GM12878 (cell line): Measurements from ENCODE around the gene MAP2K1. TPM values are rescaled to one million over a fixed set of nuclear protein-coding genes. Genes with fewer than 3 reads are reported as not detected.

Source experiments
- ATAC-seq: fragments of 200-7000 bp; cut with Tn5 transposase; 3 replicates; pipeline ENCODE4 v1.9.1; 2020; ENCODE audit warnings: mild to moderate bottlenecking, moderate library complexity
- BruUV-seq: library from RNA; stranded (reverse); fragments of 400-500 nt; replicated peaks from 2 replicates; lab custom pipeline; 2021; lab: Mats Ljungman, UMichigan
- CTCF ChIA-PET: fragments of 300-600 bp; sonication (Branson Sonifier 250); formaldehyde crosslinking; extraction: SDS; loops from one replicate; lab custom pipeline; 2021; ENCODE audit warnings: inconsistent platforms; lab: Yijun Ruan, JAX
- POLR2A ChIA-PET: fragments of 350-600 bp; formaldehyde crosslinking; extraction: SDS; loops from one replicate; lab custom pipeline; 2021; ENCODE audit warnings: inconsistent platforms; lab: Charles Lee
- RAD21 ChIA-PET: fragments of 300-600 bp; sonication (Branson Sonifier 250); formaldehyde crosslinking; loops from one replicate; lab custom pipeline; 2023; ENCODE audit warnings: antibody characterized with exemption; ENCODE audit not compliant: unreplicated experiment; lab: Charles Lee
- SMC1A ChIA-PET: fragments of 300-600 bp; sonication (Branson Sonifier 250); formaldehyde crosslinking; loops from one replicate; lab custom pipeline; 2023; ENCODE audit not compliant: unreplicated experiment, uncharacterized antibody; lab: Charles Lee
- DNase-seq: peaks from one replicate; pipeline ENCODE4 v3.0.0-alpha.2; 2011; ENCODE audit warnings: low read depth, low spot score
- FAIRE-seq: peaks from 3 replicates; lab custom pipeline; 2011; peaks lifted over from hg19 to GRCh38; lab: Jason Lieb, UNC
- H2AFZ ChIP-seq: 2 replicates; pipeline ENCODE4 v1.6.0; 2011; ENCODE audit warnings: low read depth, low read length, control low read depth; ENCODE audit not compliant: control insufficient read depth
- H3K27ac ChIP-seq: 2 replicates; pipeline ENCODE4 v1.5.1; 2011; ENCODE audit warnings: control low read depth; ENCODE audit not compliant: control insufficient read depth, insufficient read depth
- H3K27me3 ChIP-seq, 2 experiments: replicated peaks in 1 of 2; 2 replicates each; pipeline versions ENCODE4 v1.6.0 to v1.6.1; 2011; ENCODE audit warnings: low read length in 1 of 2; ENCODE audit not compliant: control insufficient read depth in 2 of 2, insufficient read depth in 2 of 2
- H3K36me3 ChIP-seq, 2 experiments: 2 replicates each; pipeline ENCODE4 v1.5.1; 2011; ENCODE audit warnings: low read length in 1 of 2; ENCODE audit not compliant: control insufficient read depth in 2 of 2, insufficient read depth in 2 of 2
- H3K4me1 ChIP-seq: 2 replicates; pipeline ENCODE4 v1.6.1; 2011; ENCODE audit warnings: mild to moderate bottlenecking, low read length, moderate library complexity, mixed read lengths; ENCODE audit not compliant: control insufficient read depth, insufficient read depth
- H3K4me2 ChIP-seq: 2 replicates; pipeline ENCODE4 v1.6.0; 2011; ENCODE audit warnings: control low read depth; ENCODE audit not compliant: control insufficient read depth, insufficient read depth
- H3K4me3 ChIP-seq: fragments of 200-600 bp; sonication (generic); 2 replicates; pipeline ENCODE4 v1.5.1; 2016
- H3K79me2 ChIP-seq: 2 replicates; pipeline ENCODE4 v1.6.0; 2011; ENCODE audit warnings: low read length; ENCODE audit not compliant: control insufficient read depth, insufficient read depth
- H3K9ac ChIP-seq: 2 replicates; pipeline ENCODE4 v1.8.0; 2011; ENCODE audit warnings: low read length, control low read depth, mixed read lengths; ENCODE audit not compliant: control insufficient read depth, insufficient read depth
- H3K9me3 ChIP-seq: replicated peaks from 3 replicates; pipeline ENCODE4 v1.5.1; 2011; ENCODE audit warnings: mild to moderate bottlenecking, low read length; ENCODE audit not compliant: control insufficient read depth, insufficient read depth
- H4K20me1 ChIP-seq: 2 replicates; pipeline ENCODE4 v1.6.0; 2011; ENCODE audit not compliant: control insufficient read depth, insufficient read depth
- ATF7 ChIP-seq: fragments of 450-650 bp; IDR thresholded peaks from 2 replicates; pipeline ENCODE4 v1.6.1; 2016; ENCODE audit warnings: low read depth, mild to moderate bottlenecking
- CHD4 ChIP-seq: fragments of 200-600 bp; sonication (generic); IDR thresholded peaks from 2 replicates; pipeline ENCODE4 v1.6.1; 2016; ENCODE audit warnings: mild to moderate bottlenecking
- FOXM1 ChIP-seq: IDR thresholded peaks from 2 replicates; pipeline ENCODE4 v1.6.1; 2012; ENCODE audit warnings: low read depth, mild to moderate bottlenecking, inconsistent platforms, low read length, moderate library complexity
- GATAD2B ChIP-seq: fragments of 450-650 bp; conservative IDR thresholded peaks from 2 replicates; pipeline ENCODE4 v1.6.1; 2017; ENCODE audit warnings: low read depth, mild to moderate bottlenecking, moderate library complexity
- HDAC2 ChIP-seq: fragments of 200-600 bp; sonication (generic); IDR thresholded peaks from 2 replicates; pipeline ENCODE4 v1.6.1; 2017
- HDGF ChIP-seq: fragments of 450-650 bp; IDR thresholded peaks from 2 replicates; pipeline ENCODE4 v1.6.1; 2016; ENCODE audit warnings: antibody characterized with exemption
- JUND ChIP-seq: IDR thresholded peaks from 2 replicates; pipeline ENCODE4 v1.6.1; 2012; ENCODE audit warnings: low read depth, mild to moderate bottlenecking, low read length, improper control_type of control experiment, moderate library complexity
- NR2C2 ChIP-seq: IDR thresholded peaks from 2 replicates; pipeline ENCODE4 v1.6.1; 2011; ENCODE audit warnings: borderline replicate concordance, low read depth; ENCODE audit not compliant: control insufficient read depth, insufficient read length
- PAX8 ChIP-seq: fragments of 450-650 bp; IDR thresholded peaks from 2 replicates; pipeline ENCODE4 v1.6.1; 2017; ENCODE audit warnings: mild to moderate bottlenecking, moderate library complexity
- PBX3 ChIP-seq: IDR thresholded peaks from 2 replicates; pipeline ENCODE4 v1.6.1; 2011; ENCODE audit warnings: mild to moderate bottlenecking, low read depth, low read length, moderate library complexity; ENCODE audit not compliant: insufficient replicate concordance
- RAD51 ChIP-seq: fragments of 450-650 bp; IDR thresholded peaks from 2 replicates; pipeline ENCODE4 v1.6.1; 2016; ENCODE audit warnings: moderate library complexity, mild to moderate bottlenecking, inconsistent platforms
- RBBP5 ChIP-seq: fragments of 200-600 bp; sonication (generic); conservative IDR thresholded peaks from 2 replicates; pipeline ENCODE4 v1.6.1; 2016
- SREBF1 ChIP-seq: IDR thresholded peaks from 2 replicates; pipeline ENCODE4 v1.6.1; 2012; ENCODE audit warnings: mild to moderate bottlenecking, low read length
- SRF ChIP-seq, 2 experiments: IDR thresholded peaks; 2 replicates each; pipeline ENCODE4 v1.6.1; 2011; ENCODE audit warnings: low read depth in 2 of 2, low read length in 2 of 2, mild to moderate bottlenecking in 1 of 2, moderate library complexity in 1 of 2
- USF1 ChIP-seq: IDR thresholded peaks from 2 replicates; pipeline ENCODE4 v1.6.1; 2011; ENCODE audit warnings: borderline replicate concordance, low read depth, mild to moderate bottlenecking, moderate library complexity, mixed read lengths, low read length; ENCODE audit not compliant: insufficient read depth; ENCODE audit errors: extremely low read length
- ZBTB33 ChIP-seq: fragments of 450-650 bp; IDR thresholded peaks from 2 replicates; pipeline ENCODE4 v1.6.1; 2017; ENCODE audit warnings: mild to moderate bottlenecking
- WGBS: methylation state at CpG from one replicate; pipeline ENCODE4 v1.1.6; 2016; ENCODE audit warnings: low lambda C conversion rate; ENCODE audit not compliant: insufficient replicate concordance, insufficient coverage; ENCODE audit errors: missing lambda C conversion rate; 5-methylcytosine and 5-hydroxymethylcytosine counted together
- in situ Hi-C: fragments of 300-500 bp; cut with MboI; formaldehyde crosslinking; loops from 9 replicates; pipeline ENCODE4 v1.14.3; 2018; ENCODE audit warnings: mixed read lengths
- intact Hi-C: fragments of 100-400 bp; cut with micrococcal nuclease; formaldehyde crosslinking; loops from one replicate; pipeline ENCODE4 v1.14.2; 2022; ENCODE audit not compliant: unreplicated experiment
- polyA plus RNA-seq, 11 experiments: library from polyadenylated mRNA; depleted of rRNA in 4 of 11; unstranded in 6 of 11; stranded (reverse) in 5 of 11; fragments of >200 nt; fragmentation: Nextera tagmentation in 4 of 11; fragmentation: Illumina TruSeq in 1 of 11; extraction: Ambion mirVana in 4 of 11; extraction: Trizol in 1 of 11; gene quantifications; 1 replicate in 1 of 11; 2 replicates in 10 of 11; pipeline versions ENCODE4 v1.2.1 to v1.2.3, GENCODE V29; 2011 to 2016; ENCODE audit warnings: inconsistent platforms in 2 of 11, missing spikeins in 2 of 11, low read depth in 1 of 11
- total RNA-seq, 4 experiments: library from RNA; depleted of rRNA in 3 of 4; stranded (reverse); fragments of >200 nt in 3 of 4; fragmentation: Illumina TruSeq in 1 of 4; extraction: Trizol in 1 of 4; gene quantifications; 2 replicates each; pipeline versions ENCODE4 v1.2.1 to v1.2.3, GENCODE V29; 2013 to 2021

The MAP2K1 gene
- total and polyA plus RNA-seq, 10 of the 15 experiments (the other 5 are each of a cell fraction or from before 2014, with no cell fraction given), result 11.2 to 112 (median 56.6) TPM

GRCh38 chr15:66419471-66419870, 32.8 kb downstream of the MAP2K1 start:
- BruUV-seq, result no TSS peak
- CTCF ChIA-PET, result interaction anchor here (1.1 kb wide), 1 partner anchor 33 kb away, joined by 3 read pairs; the partner anchor contains the start of gene MAP2K1

More at GRCh38 chr15:66419471-66419870, 32.8 kb downstream of the MAP2K1 start:
- FAIRE-seq, result no peak
- no peak overlapping the region for H3K9ac ChIP-seq
- H2AFZ ChIP-seq, result no peak overlapping the region
- TF ChIP-seq SRF (IDR thresholded peaks at IDR 0.05; ENCODE audit: low read depth in 2 of 2, low read length in 2 of 2) (no peak), HDGF (no peak), CHD4 (no peak), RAD51 (no peak), USF1 (no peak), PAX8 (no peak), PBX3 (no peak), FOXM1 (no peak), NR2C2 (no peak), HDAC2 (no peak), ZBTB33 (no peak), JUND (no peak), SREBF1 (no peak), RBBP5 (no peak), ATF7 (no peak), GATAD2B (no peak)
- TF ChIP-seq, all 136 proteins: peak for 0
- no peak for ATAC-seq
- Histone ChIP-seq H3K9me3 (no peaks in the 10 kb centered on the region; the same call in 2 of the 3 replicates), H3K4me3 (no peak overlapping the region), H3K4me1 (peaks cover 22% of the 10 kb centered on the region), H3K36me3 (no peaks in the 10 kb centered on the region), H3K4me2 (no peak overlapping the region), H3K27me3 (no peaks in the 10 kb centered on the region), H3K27ac (no peak overlapping the region), H3K79me2 (peaks cover 85% of the 10 kb centered on the region), H4K20me1 (no peaks in the 10 kb centered on the region)
- 97% methylated on average over 3 of the region's 3 CpGs for WGBS
- ChIA-PET POLR2A (interaction anchor here (0.7 to 1.6 kb wide), 3 partner anchors 14 to 18 kb away, joined by 3 to 6 read pairs (median 4); no protein-coding TSS in a partner anchor), RAD21 (no interaction called here), SMC1A (no interaction called here)
- no peak for DNase-seq
- in situ Hi-C loops, result no loop called here
- intact Hi-C loops, result no loop called here
